ENCODE results near the gene GTF2H4. TPM values are rescaled to one million over a fixed set of nuclear protein-coding genes. Genes with fewer than 3 reads are reported as not detected.
"Not testable (repeated sequence)": the region's sequence is repeated elsewhere in the genome, so short reads cannot be mapped to it uniquely, and the experiment has no call there.

The GTF2H4 gene
- total RNA-seq (10 to 100 TPM; 15.5 to 39.2 (median 33.3) TPM), total RNA-seq (0 to 0.48 (median 0.23) reads per million in 29 experiments)
- 15.9 TPM for total RNA-seq (2013)

GRCh38 chr6:30907758-30908591, at the start of gene GTF2H4:
Gene GTF2H4, plus strand, starts transcription at chr6:30908207.
- WGBS (ENCODE audit: insufficient coverage) = under 1% methylated on average over 48 of the region's 49 CpGs
- no peaks in the 10 kb centered on the region for H3K27me3 ChIP-seq (replicated peaks in 1 of 2; ENCODE audit: control insufficient read depth in 2 of 2, extremely low read depth in 1 of 2, insufficient read depth in 2 of 2, low read length in 1 of 2)
- Mint-ChIP-seq H3K27me3 (no peaks in the 10 kb centered on the region), H3K36me3 (peaks cover 18% of the 10 kb centered on the region), H3K27ac (peak within 1 kb of the TSS; percentile 80 to 87), H3K9me3 (no peaks in the 10 kb centered on the region), H3K4me1 (peaks cover 17 to 26% (median 24%) of the 10 kb centered on the region in 3 donors), H3K4me3 (peak within 1 kb of the TSS; percentile 99 to 100 (median 99))
- peak; percentile 98 to 100 (median 98) for ATAC-seq (replicated peaks in 1 of 4)
- peaks cover 3 to 19% of the 10 kb centered on the region in 2 donors for H3K36me3 ChIP-seq (ENCODE audit: control insufficient read depth in 2 of 2, extremely low read depth in 1 of 2, insufficient read depth in 1 of 2, low read length in 1 of 2)
- POLR2A ChIA-PET = interaction anchor here (0.6 to 1.1 kb wide), 3 partner anchors 293 to 899 kb away, joined by 3 to 9 read pairs (median 3); partner anchors contain the start of gene PPP1R11 (in 1 of the 2)
- DNase-seq = peak; percentile 84 to 97 (median 93)
- peaks cover 6 to 20% of the 10 kb centered on the region in 2 experiments for H3K4me1 ChIP-seq (ENCODE audit: control insufficient read depth in 1 of 2, extremely low read depth in 1 of 2, insufficient read depth in 2 of 2, low read length in 2 of 2)
- no peaks in the 10 kb centered on the region for H3K9me3 ChIP-seq
- H3K4me3 ChIP-seq (ENCODE audit: control insufficient read depth in 1 of 2, extremely low read depth in 1 of 2, low read length in 1 of 2) = peak within 1 kb of the TSS; percentile 88 to 91
- CTCF ChIA-PET = interaction anchor here in 1 of 2 donors (1.0 kb wide), 2 partner anchors 28 to 229 kb away, joined by 3 to 4 read pairs; no protein-coding TSS in a partner anchor
- no peak within 1 kb of the TSS for H3K27ac ChIP-seq (ENCODE audit: low read length)

DNA sequence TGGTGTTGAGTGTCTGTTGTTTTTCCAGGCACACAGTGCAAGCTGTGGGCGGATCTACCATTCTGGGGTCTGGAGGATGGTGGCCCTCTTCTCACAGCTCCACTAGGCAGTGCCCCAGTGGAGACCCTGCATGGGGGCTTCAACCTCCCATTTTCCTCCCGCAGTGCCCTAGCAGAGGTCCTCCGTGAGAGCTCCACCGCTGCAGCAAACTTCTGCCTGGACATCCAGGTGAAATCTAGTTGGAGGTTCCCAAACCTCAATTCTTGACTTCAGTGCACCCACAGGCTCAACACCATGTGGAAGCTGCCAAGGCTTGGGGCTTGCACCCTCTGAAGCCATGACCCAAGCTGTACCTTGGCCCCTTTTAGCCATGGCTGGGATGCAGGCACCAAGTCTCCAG, 48.3 kb upstream of the GTF2H4 start:
- H3K27me3 ChIP-seq (replicated peaks in 1 of 2; ENCODE audit: control insufficient read depth in 2 of 2, extremely low read depth in 1 of 2, insufficient read depth in 2 of 2, low read length in 1 of 2); DNase-seq; H3K27me3 Mint-ChIP-seq; H3K9me3 ChIP-seq; H3K4me3 Mint-ChIP-seq; H3K36me3 Mint-ChIP-seq; H3K4me3 ChIP-seq (ENCODE audit: control insufficient read depth in 1 of 2, extremely low read depth in 1 of 2, low read length in 1 of 2); H3K36me3 ChIP-seq (ENCODE audit: control insufficient read depth in 2 of 2, extremely low read depth in 1 of 2, insufficient read depth in 1 of 2, low read length in 1 of 2); CTCF ChIA-PET; H3K4me1 ChIP-seq (ENCODE audit: control insufficient read depth in 1 of 2, extremely low read depth in 1 of 2, insufficient read depth in 2 of 2, low read length in 2 of 2); H3K4me1 Mint-ChIP-seq; ATAC-seq (replicated peaks in 1 of 4); POLR2A ChIA-PET; H3K27ac Mint-ChIP-seq; H3K27ac ChIP-seq (ENCODE audit: low read length): not testable (repeated sequence)
- H3K9me3 Mint-ChIP-seq = peaks cover 0 to 12% (median 0%) of the 10 kb centered on the region in 3 donors
- 91% methylated on average over 4 of the region's 4 CpGs for WGBS (ENCODE audit: insufficient coverage)

DNA sequence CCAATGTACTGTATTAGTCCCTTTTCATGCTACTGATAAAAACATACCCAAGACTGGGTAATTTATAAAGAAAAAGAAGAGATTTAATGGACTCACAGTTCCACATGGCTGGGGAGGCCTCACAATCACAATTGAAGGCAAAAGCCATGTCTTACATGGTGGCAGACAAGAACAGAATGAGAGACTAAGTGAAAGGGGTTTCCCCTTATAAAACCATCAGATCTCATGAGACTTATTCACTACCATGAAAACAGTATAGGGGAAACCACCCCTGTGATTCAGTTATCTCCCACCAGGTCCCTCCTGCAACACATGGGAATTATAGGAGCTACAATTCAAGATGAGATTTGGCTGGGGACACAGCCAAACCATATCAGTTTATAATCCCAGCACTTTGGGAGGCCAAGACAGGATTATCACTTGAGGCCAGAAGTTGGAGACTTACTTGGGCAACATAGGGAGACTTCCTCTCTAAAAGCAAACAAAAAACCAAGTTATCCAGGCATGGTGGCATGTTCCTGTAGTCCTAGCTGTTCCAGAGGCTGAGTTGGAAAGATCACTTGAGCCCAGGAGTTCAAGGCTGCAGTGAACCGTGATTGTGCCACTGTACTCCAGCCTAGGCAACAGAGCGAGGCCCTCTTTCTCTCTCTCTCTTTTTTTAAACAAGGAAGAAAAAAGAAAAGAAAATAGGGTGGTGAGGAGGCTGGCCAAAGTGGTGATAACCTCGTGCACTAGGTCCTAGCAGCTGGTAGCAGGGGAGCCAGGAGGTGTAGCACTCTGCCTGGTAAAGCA, 46.6 kb upstream of the GTF2H4 start:
- Mint-ChIP-seq H3K4me3 (no peak overlapping the region), H3K4me1 (no peaks in the 10 kb centered on the region), H3K36me3 (peaks cover 2% of the 10 kb centered on the region), H3K9me3 (peaks cover 0 to 12% (median 0%) of the 10 kb centered on the region in 3 donors), H3K27ac (no peak overlapping the region), H3K27me3 (peaks cover 0 to 1% of the 10 kb centered on the region in 2 donors)
- ChIA-PET POLR2A (no interaction called here), CTCF (no interaction called here)
- Histone ChIP-seq H3K4me1 (ENCODE audit: control insufficient read depth in 1 of 2, extremely low read depth in 1 of 2, insufficient read depth in 2 of 2, low read length in 2 of 2) (no peaks in the 10 kb centered on the region), H3K9me3 (no peaks in the 10 kb centered on the region), H3K4me3 (ENCODE audit: control insufficient read depth in 1 of 2, extremely low read depth in 1 of 2, low read length in 1 of 2) (no peak overlapping the region), H3K27ac (ENCODE audit: low read length) (no peak overlapping the region), H3K36me3 (ENCODE audit: control insufficient read depth in 2 of 2, extremely low read depth in 1 of 2, insufficient read depth in 1 of 2, low read length in 1 of 2) (no peaks in the 10 kb centered on the region), H3K27me3 (replicated peaks in 1 of 2; ENCODE audit: control insufficient read depth in 2 of 2, extremely low read depth in 1 of 2, insufficient read depth in 2 of 2, low read length in 1 of 2) (peaks cover 0 to 4% of the 10 kb centered on the region in 2 experiments)
- DNase-seq = no peak
- no peak for ATAC-seq (replicated peaks in 1 of 4)
- 33% methylated on average over 1 of the region's 3 CpGs for WGBS (ENCODE audit: insufficient coverage)

- no peak overlapping the region for H3K27ac ChIP-seq (ENCODE audit: low read length)
- no peaks in the 10 kb centered on the region for H3K9me3 ChIP-seq
- no peaks in the 10 kb centered on the region for H3K36me3 ChIP-seq (ENCODE audit: control insufficient read depth in 2 of 2, extremely low read depth in 1 of 2, insufficient read depth in 1 of 2, low read length in 1 of 2)
- 87% methylated on average over 7 of the region's 10 CpGs for WGBS (ENCODE audit: insufficient coverage)
- H3K4me1 ChIP-seq (ENCODE audit: control insufficient read depth in 1 of 2, extremely low read depth in 1 of 2, insufficient read depth in 2 of 2, low read length in 2 of 2) = no peaks in the 10 kb centered on the region
- no peak overlapping the region for H3K27ac Mint-ChIP-seq
- H3K4me1 Mint-ChIP-seq = no peaks in the 10 kb centered on the region
- H3K27me3 Mint-ChIP-seq = no peaks in the 10 kb centered on the region
- ChIA-PET CTCF (no interaction called here), POLR2A (no interaction called here)
- no peak overlapping the region for H3K4me3 Mint-ChIP-seq
- H3K36me3 Mint-ChIP-seq = peaks cover 2% of the 10 kb centered on the region
- DNase-seq (no peak), ATAC-seq (replicated peaks in 1 of 4) (no peak)
- no peak overlapping the region for H3K4me3 ChIP-seq (ENCODE audit: control insufficient read depth in 1 of 2, extremely low read depth in 1 of 2, low read length in 1 of 2)
- H3K27me3 ChIP-seq (replicated peaks in 1 of 2; ENCODE audit: control insufficient read depth in 2 of 2, extremely low read depth in 1 of 2, insufficient read depth in 2 of 2, low read length in 1 of 2) = peaks cover 0 to 4% of the 10 kb centered on the region in 2 experiments
- peaks cover 0 to 12% (median 0%) of the 10 kb centered on the region in 3 donors for H3K9me3 Mint-ChIP-seq
Observed at GRCh38 chr6:30862156-30862875, 45.7 kb upstream of the GTF2H4 start.

GRCh38 chr6:30864325-30864724, 43.7 kb upstream of the GTF2H4 start:
- Histone ChIP-seq H3K27ac (ENCODE audit: low read length) (no peak overlapping the region), H3K9me3 (no peaks in the 10 kb centered on the region), H3K4me3 (ENCODE audit: control insufficient read depth in 1 of 2, extremely low read depth in 1 of 2, low read length in 1 of 2) (no peak overlapping the region), H3K4me1 (ENCODE audit: control insufficient read depth in 1 of 2, extremely low read depth in 1 of 2, insufficient read depth in 2 of 2, low read length in 2 of 2) (no peaks in the 10 kb centered on the region), H3K36me3 (ENCODE audit: control insufficient read depth in 2 of 2, extremely low read depth in 1 of 2, insufficient read depth in 1 of 2, low read length in 1 of 2) (no peaks in the 10 kb centered on the region), H3K27me3 (replicated peaks in 1 of 2; ENCODE audit: control insufficient read depth in 2 of 2, extremely low read depth in 1 of 2, insufficient read depth in 2 of 2, low read length in 1 of 2) (peaks cover 0 to 4% of the 10 kb centered on the region in 2 experiments)
- DNase-seq (no peak), ATAC-seq (replicated peaks in 1 of 4) (no peak)
- Mint-ChIP-seq H3K36me3 (peaks cover 2% of the 10 kb centered on the region), H3K4me3 (no peak overlapping the region), H3K4me1 (no peaks in the 10 kb centered on the region), H3K27ac (no peak overlapping the region), H3K9me3 (peaks cover 0 to 15% (median 7%) of the 10 kb centered on the region in 3 donors), H3K27me3 (no peaks in the 10 kb centered on the region)
- POLR2A ChIA-PET = no interaction called here
- WGBS (ENCODE audit: insufficient coverage) = 100% methylated on average over 3 of the region's 4 CpGs
- CTCF ChIA-PET = no interaction called here

DNA sequence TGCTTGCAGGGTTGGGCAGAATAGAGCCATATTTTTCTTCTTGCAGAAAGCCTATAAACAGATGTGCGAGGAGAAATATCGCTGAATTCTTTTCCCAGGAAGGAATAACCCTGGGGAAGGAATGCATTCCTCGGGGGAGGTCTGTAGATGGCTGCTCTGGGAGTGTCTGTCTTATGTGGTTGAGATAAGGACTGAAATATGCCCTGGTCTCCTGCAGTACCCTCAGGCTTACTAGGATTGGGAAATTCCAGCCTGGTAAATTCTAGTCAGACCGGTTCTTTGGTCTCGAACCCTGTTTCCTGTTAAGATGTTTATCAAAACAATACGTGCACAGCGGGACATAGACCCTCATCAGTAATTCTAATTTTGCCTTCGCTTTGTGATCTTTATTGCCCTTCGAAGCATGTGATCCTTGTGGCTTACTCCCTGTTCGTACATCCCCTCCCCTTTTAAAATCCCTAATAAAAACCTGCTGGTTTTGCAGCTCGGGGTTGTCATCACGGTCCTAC, 38.7 kb upstream of the GTF2H4 start:
- H3K27ac Mint-ChIP-seq; CTCF ChIA-PET; H3K4me3 Mint-ChIP-seq; DNase-seq; H3K36me3 ChIP-seq (ENCODE audit: control insufficient read depth in 2 of 2, extremely low read depth in 1 of 2, insufficient read depth in 1 of 2, low read length in 1 of 2); H3K27ac ChIP-seq (ENCODE audit: low read length); ATAC-seq (replicated peaks in 1 of 4); H3K4me3 ChIP-seq (ENCODE audit: control insufficient read depth in 1 of 2, extremely low read depth in 1 of 2, low read length in 1 of 2); H3K27me3 ChIP-seq (replicated peaks in 1 of 2; ENCODE audit: control insufficient read depth in 2 of 2, extremely low read depth in 1 of 2, insufficient read depth in 2 of 2, low read length in 1 of 2); H3K27me3 Mint-ChIP-seq; POLR2A ChIA-PET; H3K9me3 ChIP-seq; H3K4me1 ChIP-seq (ENCODE audit: control insufficient read depth in 1 of 2, extremely low read depth in 1 of 2, insufficient read depth in 2 of 2, low read length in 2 of 2): not testable (repeated sequence)
- Mint-ChIP-seq H3K36me3 (peaks cover 10% of the 10 kb centered on the region), H3K9me3 (peaks cover 7 to 38% (median 17%) of the 10 kb centered on the region in 3 donors), H3K4me1 (peaks cover 12 to 22% (median 16%) of the 10 kb centered on the region in 3 donors)
- WGBS (ENCODE audit: insufficient coverage) = 89% methylated on average over 10 of the region's 12 CpGs

Measured in T-cell (primary cell).